K562 (cell line): ENCODE results near the gene NANS. TPM values are rescaled to one million over a fixed set of nuclear protein-coding genes. Genes with fewer than 3 reads are reported as not detected.

Experiments
- ASH1L ChIP-seq: fragments of 450-650 bp; IDR thresholded peaks from 2 replicates; pipeline ENCODE4 v1.6.1; 2018; ENCODE audit warnings: borderline replicate concordance, mild to moderate bottlenecking, low read depth; ENCODE audit not compliant: partially characterized antibody
- BACH1 ChIP-seq: fragments of 200-800 bp; sonication (Bioruptor generic); IDR thresholded peaks from 2 replicates; pipeline ENCODE4 v1.6.1; 2016; ENCODE audit warnings: missing genetic modification characterization, missing compliant biosample characterization
- CXXC5 ChIP-seq: fragments of 250-450 bp; sonication (Bioruptor Pico); IDR thresholded peaks from 2 replicates; pipeline ENCODE4 v1.8.0; 2022; ENCODE audit warnings: inconsistent platforms, mild to moderate bottlenecking, moderate library complexity
- DIDO1 ChIP-seq: fragments of 450-650 bp; IDR thresholded peaks from 2 replicates; pipeline ENCODE4 v1.6.1; 2016; ENCODE audit warnings: low read depth, missing biosample characterization, missing genetic modification characterization
- DNMT1 ChIP-seq: fragments of 450-650 bp; IDR thresholded peaks from 2 replicates; pipeline ENCODE4 v1.6.1; 2016; ENCODE audit warnings: antibody characterized with exemption, mild to moderate bottlenecking
- POLR3G ChIP-seq: IDR thresholded peaks from 2 replicates; pipeline ENCODE4 v1.6.1; 2011; ENCODE audit not compliant: insufficient read length, insufficient replicate concordance; ENCODE audit errors: extremely low read depth
- REST ChIP-seq, 2 experiments: fragments of 450-650 bp; formaldehyde crosslinking in 1 of 2; IDR thresholded peaks; 2 replicates each; pipeline versions ENCODE4 v1.4.0 to v1.6.1; 2014 to 2020; ENCODE audit warnings: mild to moderate bottlenecking in 2 of 2, borderline replicate concordance in 1 of 2, low read depth in 1 of 2
- ZNF197 ChIP-seq: fragments of 200-800 bp; sonication (Bioruptor generic); IDR thresholded peaks from 2 replicates; pipeline ENCODE4 v1.6.1; 2016; ENCODE audit warnings: low read depth, missing genetic modification characterization, missing compliant biosample characterization
- polyA plus RNA-seq, 8 experiments: library from polyadenylated mRNA; depleted of rRNA in 4 of 8; stranded (reverse) in 5 of 8; unstranded in 3 of 8; fragments of >200 nt; fragmentation: Nextera tagmentation in 2 of 8; fragmentation: Illumina TruSeq in 1 of 8; extraction: Ambion mirVana in 2 of 8; extraction: Trizol in 1 of 8; gene quantifications; 2 replicates each; pipeline versions ENCODE4 v1.2.1 to v1.2.3, GENCODE V29; 2011 to 2014; ENCODE audit warnings: inconsistent platforms in 1 of 8, missing spikeins in 1 of 8
- total RNA-seq, 7 experiments: library from RNA; depleted of rRNA in 6 of 7; stranded (reverse); fragments of >200 nt in 6 of 7; fragmentation: Illumina TruSeq in 2 of 7; extraction: Trizol in 2 of 7; gene quantifications; 2 replicates each; pipeline versions ENCODE4 v1.2.1 to v1.2.3, GENCODE V29; 2011 to 2021; ENCODE audit warnings: low replicate concordance in 1 of 7
- TF ChIP-seq, protein P1 (sequence below): sonication (generic); formaldehyde crosslinking; IDR thresholded peaks from 2 replicates; pipeline ENCODE4 v1.8.1; 2023; ENCODE audit warnings: mild to moderate bottlenecking, missing genetic modification reagents
- TF ChIP-seq, protein P2 (sequence below): sonication (generic); formaldehyde crosslinking; IDR thresholded peaks from 2 replicates; pipeline ENCODE4 v1.8.0; 2022; ENCODE audit warnings: mild to moderate bottlenecking, missing genetic modification reagents

The NANS gene
- total and polyA plus RNA-seq, 9 of the 15 experiments (the other 6 are each of a cell fraction or from before 2014, with no cell fraction given): 37.1 to 181 (median 137) TPM

- TF ChIP-seq REST (IDR thresholded peaks at IDR 0.05; ENCODE audit: borderline replicate concordance) (no peak), REST (CRISPR knock-in tag; IDR thresholded peaks at IDR 0.05; ENCODE audit: low read depth) (no peak), DIDO1 (peak; percentile 81), DNMT1 (no peak), ASH1L (no peak), ZNF197 (CRISPR knock-in tag) (peak; percentile 79; the same call in 1 of the 2 replicates), CXXC5 (CRISPR knock-in tag) (peak; percentile 60), POLR3G (no peak), BACH1 (tag) (no peak)
- TF ChIP-seq, protein P1, sequence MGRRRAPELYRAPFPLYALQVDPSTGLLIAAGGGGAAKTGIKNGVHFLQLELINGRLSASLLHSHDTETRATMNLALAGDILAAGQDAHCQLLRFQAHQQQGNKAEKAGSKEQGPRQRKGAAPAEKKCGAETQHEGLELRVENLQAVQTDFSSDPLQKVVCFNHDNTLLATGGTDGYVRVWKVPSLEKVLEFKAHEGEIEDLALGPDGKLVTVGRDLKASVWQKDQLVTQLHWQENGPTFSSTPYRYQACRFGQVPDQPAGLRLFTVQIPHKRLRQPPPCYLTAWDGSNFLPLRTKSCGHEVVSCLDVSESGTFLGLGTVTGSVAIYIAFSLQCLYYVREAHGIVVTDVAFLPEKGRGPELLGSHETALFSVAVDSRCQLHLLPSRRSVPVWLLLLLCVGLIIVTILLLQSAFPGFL (CRISPR knock-in tag): no peak
- TF ChIP-seq, protein P2, sequence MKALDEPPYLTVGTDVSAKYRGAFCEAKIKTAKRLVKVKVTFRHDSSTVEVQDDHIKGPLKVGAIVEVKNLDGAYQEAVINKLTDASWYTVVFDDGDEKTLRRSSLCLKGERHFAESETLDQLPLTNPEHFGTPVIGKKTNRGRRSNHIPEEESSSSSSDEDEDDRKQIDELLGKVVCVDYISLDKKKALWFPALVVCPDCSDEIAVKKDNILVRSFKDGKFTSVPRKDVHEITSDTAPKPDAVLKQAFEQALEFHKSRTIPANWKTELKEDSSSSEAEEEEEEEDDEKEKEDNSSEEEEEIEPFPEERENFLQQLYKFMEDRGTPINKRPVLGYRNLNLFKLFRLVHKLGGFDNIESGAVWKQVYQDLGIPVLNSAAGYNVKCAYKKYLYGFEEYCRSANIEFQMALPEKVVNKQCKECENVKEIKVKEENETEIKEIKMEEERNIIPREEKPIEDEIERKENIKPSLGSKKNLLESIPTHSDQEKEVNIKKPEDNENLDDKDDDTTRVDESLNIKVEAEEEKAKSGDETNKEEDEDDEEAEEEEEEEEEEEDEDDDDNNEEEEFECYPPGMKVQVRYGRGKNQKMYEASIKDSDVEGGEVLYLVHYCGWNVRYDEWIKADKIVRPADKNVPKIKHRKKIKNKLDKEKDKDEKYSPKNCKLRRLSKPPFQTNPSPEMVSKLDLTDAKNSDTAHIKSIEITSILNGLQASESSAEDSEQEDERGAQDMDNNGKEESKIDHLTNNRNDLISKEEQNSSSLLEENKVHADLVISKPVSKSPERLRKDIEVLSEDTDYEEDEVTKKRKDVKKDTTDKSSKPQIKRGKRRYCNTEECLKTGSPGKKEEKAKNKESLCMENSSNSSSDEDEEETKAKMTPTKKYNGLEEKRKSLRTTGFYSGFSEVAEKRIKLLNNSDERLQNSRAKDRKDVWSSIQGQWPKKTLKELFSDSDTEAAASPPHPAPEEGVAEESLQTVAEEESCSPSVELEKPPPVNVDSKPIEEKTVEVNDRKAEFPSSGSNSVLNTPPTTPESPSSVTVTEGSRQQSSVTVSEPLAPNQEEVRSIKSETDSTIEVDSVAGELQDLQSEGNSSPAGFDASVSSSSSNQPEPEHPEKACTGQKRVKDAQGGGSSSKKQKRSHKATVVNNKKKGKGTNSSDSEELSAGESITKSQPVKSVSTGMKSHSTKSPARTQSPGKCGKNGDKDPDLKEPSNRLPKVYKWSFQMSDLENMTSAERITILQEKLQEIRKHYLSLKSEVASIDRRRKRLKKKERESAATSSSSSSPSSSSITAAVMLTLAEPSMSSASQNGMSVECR (CRISPR knock-in tag): no peak
Observed at GRCh38 chr9:98049288-98050072, 7.1 kb upstream of the NANS start (continued).
